Right cardiac atrium (tissue), 5 donors: ENCODE data around the gene CCDC148. TPM values are rescaled to one million over a fixed set of nuclear protein-coding genes. Genes with fewer than 3 reads are reported as not detected.
"Not testable (repeated sequence)": the region's sequence is repeated elsewhere in the genome, so short reads cannot be mapped to it uniquely, and the experiment has no call there.

Experiments
- ATAC-seq, 2 donors: fragments of 200-7000 bp; cut with Tn5 transposase; one replicate each; pipeline versions ENCODE4 v1.8.0 to v1.9.1; 2020; ENCODE audit warnings: moderate library complexity in 2 of 2, mild to moderate bottlenecking in 1 of 2
- DNase-seq, 3 donors: peaks; one replicate each; pipeline ENCODE4 v3.0.0-alpha.2; 2020
- H3K27ac ChIP-seq: one replicate; pipeline ENCODE4 v1.5.1; 2013; ENCODE audit warnings: mild to moderate bottlenecking, low read length, control low read depth, moderate library complexity
- H3K27me3 ChIP-seq: one replicate; pipeline ENCODE4 v1.6.1; 2013; ENCODE audit not compliant: control insufficient read depth, insufficient read depth
- H3K4me1 ChIP-seq: one replicate; pipeline ENCODE4 v1.6.1; 2013; ENCODE audit warnings: low read length; ENCODE audit not compliant: control insufficient read depth, insufficient read depth
- H3K4me3 ChIP-seq: one replicate; pipeline ENCODE4 v1.5.1; 2013; ENCODE audit warnings: low read length, control low read depth
- H3K9me3 ChIP-seq: one replicate; pipeline ENCODE4 v1.6.1; 2013; ENCODE audit warnings: low read length; ENCODE audit not compliant: control insufficient read depth
- WGBS: extraction: QIAGEN DNeasy Blood & Tissue Kit; methylation state at CpG from one replicate; pipeline ENCODE4 v1.1.7; 2013; 5-methylcytosine and 5-hydroxymethylcytosine counted together
- intact Hi-C, 4 donors: fragments of 100-400 bp; cut with DNase I; formaldehyde crosslinking; loops; one replicate each; pipeline versions ENCODE4 v1.11.0 to v1.14.0; 2022 to 2023
- polyA plus RNA-seq: library from polyadenylated mRNA; stranded (reverse); fragments of 200-250 nt; gene quantifications from one replicate; pipeline ENCODE4 v1.2.3, GENCODE V29; 2013
- total RNA-seq, 4 donors: library from RNA; stranded (reverse); fragmentation: NEBNext Ultra II Directional; extraction: Animal tissue kit (Norgen Biotek cat#: 25700); gene quantifications; one replicate each; pipeline ENCODE4 v1.2.1, GENCODE V29; 2021
- donor health status: healthy with polysubstance abuse.
- donor health status: DM: no; HTN: yes; CAD: no.
- donor health status: DM: no; HTN: no; CAD: no.
- donor health status: DM: no; HTN: yes; CAD: no; lungs with severe emphysema.
- donor health status: DM: yes; HTN: yes; CAD: no.

Gene CCDC148
- total and polyA plus RNA-seq, 5 donors = 0.23 to 2.4 (median 1.1) TPM

DNA sequence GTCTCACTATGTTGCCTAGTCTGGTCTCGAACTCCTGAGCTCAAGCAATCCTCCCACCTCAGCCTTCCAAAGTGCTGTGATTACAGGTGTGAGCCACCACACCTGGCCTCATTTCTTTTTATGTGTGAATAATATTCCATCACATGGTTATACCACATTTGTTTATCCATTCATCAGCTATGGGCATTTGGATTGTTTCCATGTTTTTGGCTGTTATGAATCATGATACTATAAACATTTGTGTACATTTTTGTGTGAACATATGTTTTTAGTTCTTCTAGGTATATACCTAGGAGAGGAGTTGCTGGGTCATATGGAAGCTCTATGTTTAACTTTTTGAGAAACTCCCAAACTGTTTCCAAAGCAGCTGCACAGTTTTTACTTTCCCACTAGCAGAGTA is 24.6 kb upstream of the CCDC148 start:
- Histone ChIP-seq H3K4me1 (peaks cover 2% of the 10 kb centered on the region), H3K9me3 (no peaks in the 10 kb centered on the region), H3K27me3 (no peaks in the 10 kb centered on the region), H3K27ac (no peak overlapping the region), H3K4me3 (no peak overlapping the region)
- intact Hi-C loops = no loop called here
- DNase-seq = no peak
- WGBS = 100% methylated on average over 1 of the region's 1 CpG
- ATAC-seq = no peak

DNA sequence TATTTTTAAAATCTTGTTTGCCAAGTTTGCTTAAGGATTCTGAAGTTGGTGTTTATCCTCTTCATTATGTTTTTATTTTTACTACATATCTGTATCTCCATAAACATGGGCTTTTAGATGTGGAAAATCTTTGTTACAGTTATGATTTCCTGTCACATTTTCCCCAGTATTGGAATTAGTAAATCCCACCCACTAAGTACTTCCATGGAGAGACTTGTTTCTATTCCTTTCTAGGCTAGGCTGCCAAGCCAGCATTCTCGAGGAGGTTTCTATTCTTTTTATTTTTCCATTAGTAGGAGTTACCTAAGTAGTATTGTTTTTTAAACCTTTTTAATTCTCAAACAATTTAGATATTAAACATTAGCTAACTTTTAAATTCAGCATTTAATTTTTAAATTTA is 22.3 kb upstream of the CCDC148 start:
- ATAC-seq = no peak

DNA sequence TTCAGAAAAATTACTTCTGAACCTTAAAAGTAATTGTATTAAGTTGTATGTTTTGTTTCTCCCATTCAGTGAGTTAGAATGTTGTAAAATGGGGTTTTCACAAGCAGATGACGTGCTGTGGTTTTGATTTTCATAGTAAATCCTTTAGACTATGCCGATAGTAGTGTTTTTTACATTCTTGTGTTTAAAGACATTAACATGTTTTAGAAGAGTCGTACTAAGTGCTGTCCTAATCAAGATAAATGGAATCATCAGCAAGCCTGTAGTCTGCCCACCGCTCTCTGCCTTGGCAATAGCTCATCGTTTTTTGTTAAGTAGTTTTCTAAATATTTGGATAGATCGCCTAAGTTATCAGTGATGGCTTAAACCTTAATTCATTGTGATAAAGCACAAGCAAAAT is 21.7 kb upstream of the CCDC148 start:
- no peak overlapping the region for H3K27ac ChIP-seq
- DNase-seq (no peak), ATAC-seq (no peak)
- 50% methylated on average over 6 of the region's 6 CpGs for WGBS
- intact Hi-C loops = loop anchor here in 1 of 4 donors (10.0 kb wide), 1 partner anchor 267 kb away; no protein-coding TSS in a partner anchor
- no peaks in the 10 kb centered on the region for H3K9me3 ChIP-seq
- H3K4me1 ChIP-seq = peaks cover 5% of the 10 kb centered on the region
- H3K4me3 ChIP-seq = no peak overlapping the region
- H3K27me3 ChIP-seq = no peaks in the 10 kb centered on the region

More for the DNA sequence above, 22.3 kb upstream of the CCDC148 start:
- DNase-seq = no peak
- intact Hi-C loops = loop anchor here in 1 of 4 donors (10.0 kb wide), 1 partner anchor 266 kb away; no protein-coding TSS in a partner anchor
- WGBS = 30% methylated on average over 1 of the region's 1 CpG
- H3K4me3 ChIP-seq = no peak overlapping the region
- peaks cover 5% of the 10 kb centered on the region for H3K4me1 ChIP-seq
- no peaks in the 10 kb centered on the region for H3K27me3 ChIP-seq
- no peaks in the 10 kb centered on the region for H3K9me3 ChIP-seq
- no peak overlapping the region for H3K27ac ChIP-seq

DNA sequence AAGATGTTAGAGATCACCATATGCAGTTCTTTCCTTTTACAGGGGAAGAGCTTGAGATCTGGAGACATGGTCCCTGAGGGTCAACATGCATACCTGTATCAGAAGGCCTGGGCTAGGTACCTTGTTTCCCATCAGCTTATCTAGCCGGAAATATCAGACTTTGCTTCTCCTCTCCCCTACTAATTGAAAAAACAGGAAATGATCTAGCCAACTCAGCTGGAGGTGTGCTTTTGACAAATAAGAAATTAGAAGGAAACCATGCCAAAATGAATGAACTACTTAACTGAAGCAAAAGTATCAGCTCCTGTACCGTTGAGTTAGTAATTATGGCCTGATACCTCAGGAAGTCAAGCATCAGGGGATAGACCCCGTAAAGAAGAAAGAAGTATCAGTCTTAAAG is 20.6 kb upstream of the CCDC148 start:
- Histone ChIP-seq H3K27me3 (no peaks in the 10 kb centered on the region), H3K27ac (no peak overlapping the region), H3K4me1 (peaks cover 5% of the 10 kb centered on the region), H3K4me3 (no peak overlapping the region), H3K9me3 (no peaks in the 10 kb centered on the region)
- intact Hi-C loops = loop anchor here in 1 of 4 donors (10.0 kb wide), 1 partner anchor 268 kb away; no protein-coding TSS in a partner anchor
- 48% methylated on average over 3 of the region's 3 CpGs for WGBS
- ATAC-seq = no peak
- no peak for DNase-seq

DNA sequence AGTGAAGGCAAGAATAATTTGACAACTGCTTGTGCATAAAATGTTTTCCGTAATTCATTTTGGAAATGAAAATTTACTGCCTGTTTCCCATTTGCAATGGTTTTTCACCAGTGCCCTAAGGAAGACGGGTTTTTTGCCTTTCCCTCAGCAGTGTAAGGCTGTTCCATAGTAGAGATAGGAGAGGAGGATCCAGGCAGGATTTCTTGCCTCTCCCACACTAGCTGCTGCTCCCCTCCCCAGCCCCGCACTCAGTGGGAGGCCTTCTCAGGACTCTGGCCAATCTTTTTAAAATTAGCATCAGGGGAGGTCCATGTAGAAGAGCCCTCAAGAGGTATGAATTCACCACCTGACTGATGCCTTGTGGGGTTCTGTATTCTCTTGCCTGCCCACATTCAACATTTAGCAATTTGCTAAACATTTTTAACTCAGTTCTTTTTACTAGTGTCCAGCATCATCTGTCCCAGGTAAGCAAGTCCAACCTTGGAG is 18.0 kb upstream of the CCDC148 start:
- DNase-seq, H3K27ac ChIP-seq, ATAC-seq, H3K4me1 ChIP-seq, H3K9me3 ChIP-seq, H3K4me3 ChIP-seq, H3K27me3 ChIP-seq: not testable (repeated sequence)
- intact Hi-C loops = loop anchor here in 1 of 4 donors (10.0 kb wide), 1 partner anchor 270 kb away; no protein-coding TSS in a partner anchor
- WGBS = 89% methylated on average over 3 of the region's 3 CpGs

DNA sequence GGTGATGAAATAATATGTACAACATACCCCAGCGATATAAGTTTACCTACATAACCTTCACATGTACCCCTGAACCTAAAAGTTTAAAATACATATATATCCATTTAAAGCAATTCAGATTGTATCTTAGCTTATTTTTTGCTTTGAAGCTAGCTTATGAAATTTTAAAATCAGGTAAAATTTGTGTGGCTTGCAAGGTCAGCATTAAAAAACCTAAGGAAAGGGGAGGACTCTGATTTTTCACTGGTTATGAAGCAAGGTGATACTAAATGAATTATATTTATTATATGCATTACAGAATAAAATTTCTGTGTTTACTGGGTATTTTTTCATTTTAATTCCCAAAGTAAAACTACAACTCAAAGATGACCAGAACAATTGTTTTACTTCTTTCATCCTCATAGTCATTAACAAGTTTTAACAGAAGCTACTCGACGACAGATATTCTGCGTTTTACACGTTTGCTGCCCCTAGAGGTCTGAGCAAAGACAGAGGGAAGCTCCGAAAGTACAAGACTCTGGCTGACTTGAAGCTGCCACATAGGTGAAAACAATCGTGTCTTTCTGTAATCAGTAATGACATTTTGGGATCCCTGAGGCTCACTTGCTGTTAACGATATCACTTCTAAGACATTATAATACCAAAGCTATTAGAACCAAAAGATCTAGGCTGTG is 17.3 kb upstream of the CCDC148 start:
- no peak overlapping the region for H3K4me3 ChIP-seq
- WGBS = 80% methylated on average over 8 of the region's 8 CpGs
- ATAC-seq = no peak

DNA sequence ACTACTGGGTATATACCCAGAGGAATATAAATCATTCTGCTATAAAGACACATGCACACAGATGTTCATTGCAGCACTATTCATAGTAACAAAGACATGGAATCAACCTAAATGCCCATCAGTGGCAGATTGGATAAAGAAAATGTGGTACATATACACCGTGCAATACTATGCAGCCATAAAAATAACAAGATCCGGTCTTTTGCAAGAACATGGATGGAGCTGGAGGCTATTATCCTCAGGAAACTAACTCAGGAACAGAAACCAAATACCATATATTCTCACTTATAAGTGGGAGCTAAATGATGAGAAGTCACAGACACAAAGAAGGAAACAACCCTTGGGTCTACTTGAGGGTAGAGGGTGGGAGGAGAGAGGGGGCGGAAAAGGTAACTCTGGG is 16.7 kb upstream of the CCDC148 start:
- H3K27ac ChIP-seq, H3K4me1 ChIP-seq, ATAC-seq, H3K27me3 ChIP-seq, H3K4me3 ChIP-seq, DNase-seq, H3K9me3 ChIP-seq: not testable (repeated sequence)
- WGBS = 97% methylated on average over 3 of the region's 3 CpGs
- intact Hi-C loops = loop anchor here in 1 of 4 donors (10.0 kb wide), 1 partner anchor 272 kb away; no protein-coding TSS in a partner anchor

More for the DNA sequence above, 17.3 kb upstream of the CCDC148 start:
- Histone ChIP-seq H3K4me1 (peaks cover 5% of the 10 kb centered on the region), H3K27me3 (no peaks in the 10 kb centered on the region), H3K9me3 (no peaks in the 10 kb centered on the region), H3K27ac (no peak overlapping the region)
- DNase-seq = no peak
- intact Hi-C loops = loop anchor here in 1 of 4 donors (10.0 kb wide), 1 partner anchor 271 kb away; no protein-coding TSS in a partner anchor

DNA sequence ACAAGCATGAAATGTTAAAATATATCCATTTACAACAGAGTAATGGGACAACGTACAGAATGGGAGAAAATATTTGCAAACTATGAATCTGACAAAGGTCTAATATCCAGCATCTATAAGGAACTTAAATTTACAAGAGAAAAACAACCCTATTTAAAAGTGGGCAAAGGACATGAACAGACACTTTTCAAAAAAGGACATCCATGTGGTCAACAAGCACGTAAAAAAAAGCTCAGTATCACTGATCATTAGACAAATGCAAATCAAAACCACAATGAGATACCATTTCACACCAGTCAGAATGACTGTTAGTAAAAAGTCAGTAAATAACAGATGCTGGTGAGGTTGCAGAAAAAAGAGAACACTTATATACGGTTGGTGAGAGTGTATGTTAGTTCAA is 16.3 kb upstream of the CCDC148 start:
- not testable (repeated sequence) for DNase-seq, H3K4me3 ChIP-seq, H3K4me1 ChIP-seq, H3K27me3 ChIP-seq, H3K9me3 ChIP-seq, ATAC-seq, H3K27ac ChIP-seq
- intact Hi-C loops = loop anchor here in 1 of 4 donors (10.0 kb wide), 1 partner anchor 272 kb away; no protein-coding TSS in a partner anchor
- WGBS = 99% methylated on average over 3 of the region's 3 CpGs

DNA sequence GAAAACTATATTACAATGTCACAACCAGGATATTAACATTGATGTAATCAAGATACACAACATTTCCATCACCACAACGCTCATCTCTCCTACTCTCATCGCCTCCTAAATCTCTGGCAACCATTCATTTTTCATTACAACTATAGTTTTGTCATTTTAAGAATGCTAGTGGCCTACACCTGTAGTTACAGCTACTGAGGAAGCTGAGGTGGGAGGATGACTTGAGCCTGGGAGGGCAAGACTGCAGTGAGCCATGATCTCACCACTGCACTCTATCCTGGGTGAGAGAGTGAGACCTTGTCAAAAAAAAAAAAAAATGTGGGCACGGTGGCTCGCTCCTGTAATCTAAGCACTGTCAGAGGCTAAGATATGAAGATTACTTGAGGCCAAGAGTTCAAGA is 10.7 kb upstream of the CCDC148 start:
- Histone ChIP-seq H3K27ac (no peak overlapping the region), H3K27me3 (no peaks in the 10 kb centered on the region), H3K4me3 (no peak overlapping the region), H3K4me1 (peaks cover 3% of the 10 kb centered on the region), H3K9me3 (no peaks in the 10 kb centered on the region)
- DNase-seq (no peak), ATAC-seq (no peak)
- 89% methylated on average over 4 of the region's 4 CpGs for WGBS
- intact Hi-C loops = no loop called here

DNA sequence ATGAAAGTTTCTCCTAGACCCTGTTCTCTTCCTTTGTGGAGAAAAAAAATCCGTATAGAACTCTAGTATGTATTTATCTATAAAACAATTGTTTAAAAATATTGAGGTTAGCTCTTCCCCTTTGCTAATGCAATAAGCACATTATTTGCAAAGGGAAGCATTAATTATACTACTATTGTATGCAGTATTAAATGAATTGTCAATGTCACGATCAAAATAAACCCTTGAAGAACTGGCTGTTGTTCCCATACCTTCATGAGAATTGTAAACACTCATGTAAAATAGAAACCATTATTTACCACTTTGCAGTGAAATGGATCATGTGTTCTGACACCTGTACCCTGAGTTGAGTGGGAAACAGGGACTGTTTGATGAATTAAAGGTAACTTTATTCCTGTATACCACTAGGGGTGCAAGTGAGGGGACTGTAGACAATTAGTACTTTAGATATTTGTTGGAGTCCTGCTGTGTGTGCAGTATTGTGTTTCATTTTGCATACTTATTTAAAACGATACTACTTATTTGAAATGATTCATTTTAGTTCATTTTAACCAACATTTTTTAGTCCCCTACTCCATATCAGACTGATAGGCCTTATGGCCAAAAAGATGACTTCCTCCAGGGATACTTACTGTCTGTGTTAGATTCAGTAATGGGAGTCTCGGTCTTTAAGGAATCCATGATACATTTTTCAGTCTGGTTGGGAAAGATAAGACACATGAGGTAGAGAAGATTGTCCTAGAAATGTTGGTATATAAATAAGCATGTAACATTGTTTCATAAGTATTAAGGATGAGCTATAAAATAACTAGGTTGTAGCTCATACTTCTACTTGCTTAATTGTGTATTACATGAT is 8.1 kb upstream of the CCDC148 start:
- intact Hi-C loops = no loop called here
- H3K9me3 ChIP-seq = no peaks in the 10 kb centered on the region
- WGBS = 77% methylated on average over 4 of the region's 4 CpGs
- ATAC-seq (peak; percentile 35 to 36), DNase-seq (no peak)
- no peak overlapping the region for H3K4me3 ChIP-seq
- peaks cover 3% of the 10 kb centered on the region for H3K4me1 ChIP-seq
- H3K27ac ChIP-seq = no peak overlapping the region
- H3K27me3 ChIP-seq = no peaks in the 10 kb centered on the region
